ENCODE measurements around the gene CBX4. TPM values are rescaled to one million over a fixed set of nuclear protein-coding genes. Genes with fewer than 3 reads are reported as not detected.

CBX4 gene
- total and polyA plus RNA-seq, 2 of the 4 experiments (the other 2 are of a cell fraction), result 3.2 to 9.4 TPM

DNA sequence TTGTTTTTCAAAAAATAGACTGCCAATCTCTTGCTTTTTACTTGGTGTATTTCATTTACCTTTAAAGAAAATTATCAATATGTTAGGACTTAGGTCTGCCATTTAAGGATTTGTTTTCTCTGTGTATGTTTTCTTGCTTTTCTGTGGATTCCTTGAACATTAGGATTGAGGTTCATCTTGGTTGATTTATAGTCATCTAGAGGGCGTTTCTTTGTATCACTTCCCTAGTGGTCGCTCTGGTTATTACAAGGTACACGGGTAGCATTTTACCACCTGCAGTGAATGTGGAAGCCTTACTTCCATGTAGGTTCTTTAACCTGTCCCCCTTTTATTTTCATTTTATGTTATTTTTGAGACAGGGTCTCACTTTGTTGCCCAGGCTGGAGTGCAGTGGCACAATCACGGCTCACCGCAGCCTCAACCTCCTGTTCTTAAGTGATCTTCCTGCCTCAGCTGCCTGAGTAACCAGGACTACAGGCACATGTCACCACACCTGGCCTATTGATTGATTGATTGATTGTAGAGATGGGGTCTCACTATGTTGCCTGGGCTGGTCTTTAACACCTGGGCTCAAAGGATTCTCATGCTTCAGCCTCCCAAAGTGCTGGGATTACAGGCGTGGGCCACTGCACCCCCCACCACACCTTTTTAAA, 35.2 kb upstream of the CBX4 start:
- Histone ChIP-seq H2AK9ac (replicated peaks; ENCODE audit: low read depth, low read length, poor library complexity) (no peak overlapping the region), H2BK120ac (ENCODE audit: low read depth, low read length) (no peak overlapping the region), H3K9ac (ENCODE audit: low read depth, low read length) (no peak overlapping the region), H3K4ac (ENCODE audit: low read depth, low read length) (no peak overlapping the region), H3K27ac (ENCODE audit: insufficient read depth, low read length) (no peak overlapping the region), H4K5ac (ENCODE audit: low read depth, low read length) (no peak overlapping the region), H3K4me2 (ENCODE audit: low read depth, low read length) (no peak overlapping the region), H4K20me1 (ENCODE audit: insufficient read depth, low read length) (no peaks in the 10 kb centered on the region), H3K9me3 (ENCODE audit: control insufficient read depth, insufficient read depth, low read length) (no peaks in the 10 kb centered on the region), H3K9me1 (ENCODE audit: insufficient read depth, low read length) (no peaks in the 10 kb centered on the region), H3K23ac (ENCODE audit: low read depth, low read length) (no peak overlapping the region), H3K14ac (replicated peaks; ENCODE audit: low read depth, low read length) (no peak overlapping the region), H2BK15ac (ENCODE audit: low read depth, low read length) (no peak overlapping the region), H3K79me1 (ENCODE audit: low read depth in 1 of 2, low read length in 2 of 2) (no peaks in the 10 kb centered on the region), H3K18ac (ENCODE audit: low read depth, low read length) (no peak overlapping the region), H4K8ac (ENCODE audit: low read depth in 2 of 2, low read length in 2 of 2) (no peak overlapping the region), H2BK5ac (ENCODE audit: low read depth, low read length, poor library complexity, severe bottlenecking) (no peak overlapping the region), H3K4me1 (ENCODE audit: control insufficient read depth, insufficient read depth, low read length) (no peaks in the 10 kb centered on the region), H3K36me3 (ENCODE audit: control insufficient read depth, insufficient read depth, low read length) (no peaks in the 10 kb centered on the region), H4K91ac (ENCODE audit: insufficient read depth, low read depth, low read length) (no peak overlapping the region), H2AK5ac (ENCODE audit: low read depth, low read length) (no peak overlapping the region), H3K56ac (ENCODE audit: extremely low read depth, insufficient read depth, low read length) (no peak overlapping the region), H2BK20ac (ENCODE audit: low read depth, low read length) (no peak overlapping the region), H3K27me3 (ENCODE audit: control insufficient read depth, insufficient read depth, low read length) (peaks cover 28% of the 10 kb centered on the region), H2AFZ (replicated peaks; ENCODE audit: low read length, poor library complexity) (no peak overlapping the region), H3K4me3 (ENCODE audit: insufficient read depth, low read depth, low read length) (no peak overlapping the region)
- ATAC-seq (ENCODE audit: low read depth) (peak; percentile 63; the same call in 1 of the 2 replicates), DNase-seq (peak; percentile 24)
- CTCF ChIA-PET, result no interaction called here
- BruUV-seq (replicated peaks), result no TSS peak
- in situ Hi-C loops (cut with MboI; ENCODE audit: low sequenced_read_pairs) (no loop called here), dilution Hi-C loops (cut with HindIII; ENCODE audit: low sequenced_read_pairs, unreplicated experiment) (no loop called here), intact Hi-C loops (cut with micrococcal nuclease) (no loop called here)
- no CpG with 5 or more reads among the region's 6 CpGs for WGBS, 2 experiments (ENCODE audit: extremely low coverage in 2 of 2, insufficient read length in 1 of 2)
- no peak for TF ChIP-seq FOS (IDR thresholded peaks at IDR 0.05; ENCODE audit: low read depth, low read length)
- TF ChIP-seq, protein P1, sequence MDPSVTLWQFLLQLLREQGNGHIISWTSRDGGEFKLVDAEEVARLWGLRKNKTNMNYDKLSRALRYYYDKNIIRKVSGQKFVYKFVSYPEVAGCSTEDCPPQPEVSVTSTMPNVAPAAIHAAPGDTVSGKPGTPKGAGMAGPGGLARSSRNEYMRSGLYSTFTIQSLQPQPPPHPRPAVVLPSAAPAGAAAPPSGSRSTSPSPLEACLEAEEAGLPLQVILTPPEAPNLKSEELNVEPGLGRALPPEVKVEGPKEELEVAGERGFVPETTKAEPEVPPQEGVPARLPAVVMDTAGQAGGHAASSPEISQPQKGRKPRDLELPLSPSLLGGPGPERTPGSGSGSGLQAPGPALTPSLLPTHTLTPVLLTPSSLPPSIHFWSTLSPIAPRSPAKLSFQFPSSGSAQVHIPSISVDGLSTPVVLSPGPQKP (IDR thresholded peaks at IDR 0.05; ENCODE audit: borderline replicate concordance, low read depth, low read length), result no peak
- TF ChIP-seq, protein P2, sequence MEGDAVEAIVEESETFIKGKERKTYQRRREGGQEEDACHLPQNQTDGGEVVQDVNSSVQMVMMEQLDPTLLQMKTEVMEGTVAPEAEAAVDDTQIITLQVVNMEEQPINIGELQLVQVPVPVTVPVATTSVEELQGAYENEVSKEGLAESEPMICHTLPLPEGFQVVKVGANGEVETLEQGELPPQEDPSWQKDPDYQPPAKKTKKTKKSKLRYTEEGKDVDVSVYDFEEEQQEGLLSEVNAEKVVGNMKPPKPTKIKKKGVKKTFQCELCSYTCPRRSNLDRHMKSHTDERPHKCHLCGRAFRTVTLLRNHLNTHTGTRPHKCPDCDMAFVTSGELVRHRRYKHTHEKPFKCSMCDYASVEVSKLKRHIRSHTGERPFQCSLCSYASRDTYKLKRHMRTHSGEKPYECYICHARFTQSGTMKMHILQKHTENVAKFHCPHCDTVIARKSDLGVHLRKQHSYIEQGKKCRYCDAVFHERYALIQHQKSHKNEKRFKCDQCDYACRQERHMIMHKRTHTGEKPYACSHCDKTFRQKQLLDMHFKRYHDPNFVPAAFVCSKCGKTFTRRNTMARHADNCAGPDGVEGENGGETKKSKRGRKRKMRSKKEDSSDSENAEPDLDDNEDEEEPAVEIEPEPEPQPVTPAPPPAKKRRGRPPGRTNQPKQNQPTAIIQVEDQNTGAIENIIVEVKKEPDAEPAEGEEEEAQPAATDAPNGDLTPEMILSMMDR (conservative IDR thresholded peaks at IDR 0.05; ENCODE audit: low read depth, low read length), result peak; percentile 39
- POLR2A ChIA-PET (ENCODE audit: unreplicated experiment), result no interaction called here

Data from IMR-90 (cell line).